ENCODE measurements around the gene ZBTB7B.

The ZBTB7B gene

GRCh38 chr1:155017041-155017945 is 14.7 kb downstream of the ZBTB7B start:
- peak; percentile 83 for DNase-seq

GRCh38 chr1:155017946-155018316 is 15.3 kb downstream of the ZBTB7B start:
- DNase-seq: no peak

DNA sequence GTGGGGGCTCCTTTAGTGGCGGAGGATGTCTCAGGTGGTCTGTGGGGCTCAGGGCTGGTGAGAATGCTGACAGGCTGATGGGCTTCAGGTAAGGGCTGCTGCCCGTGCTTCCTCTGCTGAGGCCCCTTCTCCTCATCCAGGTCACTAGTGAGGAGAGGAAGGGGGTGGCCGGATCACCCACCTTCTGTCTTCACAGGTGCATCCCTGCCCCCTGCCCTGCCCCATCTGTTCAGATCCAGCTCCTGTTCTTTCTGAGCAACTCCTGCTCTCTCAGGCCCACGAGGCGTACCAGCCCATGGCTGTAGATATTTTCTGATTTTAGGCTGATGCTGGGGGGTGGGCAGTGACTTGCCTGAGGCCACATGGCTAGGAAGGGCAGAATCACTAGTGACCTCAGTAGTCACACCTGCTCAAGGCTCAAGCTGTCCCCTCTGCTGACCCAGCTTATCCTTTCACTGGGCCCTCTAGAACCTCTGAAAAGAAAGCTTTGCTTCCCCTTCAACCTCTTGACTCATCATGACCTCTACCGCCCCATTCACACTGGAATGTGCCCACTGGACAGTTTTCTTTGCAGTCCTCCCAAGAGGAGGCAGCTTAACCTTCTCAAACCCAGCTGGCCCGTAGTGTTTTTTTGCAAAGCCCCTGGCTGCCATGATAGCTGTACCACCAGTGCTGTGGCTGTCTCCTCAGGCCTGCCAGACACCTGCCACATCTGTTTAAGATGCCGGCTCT is 16.2 kb downstream of the ZBTB7B start:
- no peak for DNase-seq

GRCh38 chr1:155019377-155020245 is 17.0 kb downstream of the ZBTB7B start:
- no peak for DNase-seq

GRCh38 chr1:155022136-155022926 is 19.7 kb downstream of the ZBTB7B start:
- DNase-seq: no peak

GRCh38 chr1:155022927-155023236 is 20.3 kb downstream of the ZBTB7B start:
- no peak for DNase-seq

- no peak for DNase-seq
Measured at GRCh38 chr1:155023627-155024026, 21.0 kb downstream of the ZBTB7B start.

GRCh38 chr1:155024315-155024714 is 21.7 kb downstream of the ZBTB7B start:
- no peak for DNase-seq

DNA sequence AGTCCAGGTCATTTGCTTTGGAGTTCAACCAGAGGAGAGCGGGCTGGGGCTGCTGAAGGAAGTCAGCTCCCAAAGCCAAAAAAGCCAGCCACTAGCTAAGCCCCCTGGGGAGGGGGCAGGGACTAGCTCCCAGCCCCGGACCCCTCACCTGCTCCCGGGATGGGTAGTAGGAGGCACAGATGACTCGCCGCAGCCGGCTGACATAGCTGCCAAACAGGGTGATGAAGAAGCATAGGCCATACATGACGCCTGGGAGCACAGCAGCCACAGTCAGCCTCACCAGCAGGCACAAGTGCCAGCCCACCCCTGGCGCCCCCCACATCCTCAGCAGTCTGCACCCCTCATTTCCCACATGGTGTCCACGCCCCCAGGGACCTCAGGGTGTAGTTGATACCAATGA is 23.6 kb downstream of the ZBTB7B start:
- no peak for DNase-seq

GRCh38 chr1:155026588-155026987 is 24.0 kb downstream of the ZBTB7B start:
- no peak for DNase-seq

DNA sequence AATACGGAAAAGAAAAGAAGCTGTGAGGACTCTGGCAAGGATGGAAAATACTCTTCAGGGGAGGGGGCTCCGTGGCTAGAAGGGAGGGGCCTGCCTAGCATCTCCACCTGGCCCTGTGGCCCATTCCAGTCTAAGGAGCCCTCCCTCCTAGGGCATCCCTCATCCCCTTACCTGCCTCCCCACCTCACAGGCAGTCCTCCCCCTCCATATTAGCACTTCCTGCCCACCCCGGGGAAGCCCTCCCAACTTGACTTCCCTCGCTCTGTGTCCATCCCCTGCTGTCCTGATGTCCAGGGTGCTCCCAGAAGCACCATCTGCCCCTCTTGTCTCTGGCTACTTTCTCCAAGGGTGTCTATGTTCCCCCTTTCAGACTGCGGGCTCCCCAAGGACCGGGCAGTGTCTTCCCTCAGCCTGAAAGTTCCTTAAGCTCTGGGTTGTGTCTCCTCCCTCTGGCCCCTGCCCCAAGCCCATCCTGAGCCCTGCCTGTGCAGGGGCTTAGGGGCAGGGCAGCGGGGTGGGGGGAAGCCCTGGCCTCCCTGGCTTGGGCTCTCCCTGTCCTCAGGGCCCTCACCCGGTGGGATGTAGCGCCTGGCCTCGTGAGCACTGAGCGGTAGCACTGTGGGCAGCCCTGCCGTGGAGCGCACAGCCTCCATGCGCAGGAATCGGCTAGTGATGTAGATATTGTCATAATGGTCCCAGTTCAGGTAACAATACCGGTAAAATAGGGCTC is 27.1 kb downstream of the ZBTB7B start:
- DNase-seq: no peak

GRCh38 chr1:155030243-155030795 is 27.7 kb downstream of the ZBTB7B start:
- DNase-seq: no peak

- no peak for DNase-seq
Measured at GRCh38 chr1:155030899-155031298, 28.3 kb downstream of the ZBTB7B start.

GRCh38 chr1:155032886-155033285 is 30.3 kb downstream of the ZBTB7B start:
- no peak for DNase-seq

- DNase-seq: no peak
Measured at GRCh38 chr1:155033524-155033923, 30.9 kb downstream of the ZBTB7B start, which contains the start of the genes DCST1 and DCST2. DCST1 (plus strand) TSS chr1:155033824; CDS start chr1:155034037, 213 bp downstream. DCST2 (minus strand) TSS chr1:155033781; CDS start chr1:155033701, 80 bp downstream.

GRCh38 chr1:155034318-155035208 is 32.0 kb downstream of the ZBTB7B start:
- no peak for DNase-seq

DNA sequence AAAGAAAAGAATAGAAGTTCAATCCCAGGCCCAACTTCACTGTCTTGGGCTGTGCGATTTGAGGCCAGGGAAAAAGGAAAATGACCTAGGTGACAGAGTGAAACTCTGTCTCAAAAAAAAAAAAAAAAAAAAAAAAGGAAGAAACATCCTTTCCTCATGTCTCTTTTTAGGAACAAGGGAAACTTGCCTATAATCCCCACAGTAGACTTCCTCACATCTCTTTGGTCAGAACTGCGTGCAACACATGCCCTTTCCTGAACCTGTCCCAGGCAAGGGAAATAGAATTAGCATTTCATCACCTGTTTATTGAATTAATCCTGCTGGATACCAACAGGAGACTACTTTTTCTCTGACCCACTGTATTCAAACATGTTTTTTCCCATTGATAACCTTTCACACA is 33.3 kb downstream of the ZBTB7B start:
- no peak for DNase-seq

- DNase-seq: no peak
Measured at GRCh38 chr1:155037043-155037442, 34.4 kb downstream of the ZBTB7B start.

DNA sequence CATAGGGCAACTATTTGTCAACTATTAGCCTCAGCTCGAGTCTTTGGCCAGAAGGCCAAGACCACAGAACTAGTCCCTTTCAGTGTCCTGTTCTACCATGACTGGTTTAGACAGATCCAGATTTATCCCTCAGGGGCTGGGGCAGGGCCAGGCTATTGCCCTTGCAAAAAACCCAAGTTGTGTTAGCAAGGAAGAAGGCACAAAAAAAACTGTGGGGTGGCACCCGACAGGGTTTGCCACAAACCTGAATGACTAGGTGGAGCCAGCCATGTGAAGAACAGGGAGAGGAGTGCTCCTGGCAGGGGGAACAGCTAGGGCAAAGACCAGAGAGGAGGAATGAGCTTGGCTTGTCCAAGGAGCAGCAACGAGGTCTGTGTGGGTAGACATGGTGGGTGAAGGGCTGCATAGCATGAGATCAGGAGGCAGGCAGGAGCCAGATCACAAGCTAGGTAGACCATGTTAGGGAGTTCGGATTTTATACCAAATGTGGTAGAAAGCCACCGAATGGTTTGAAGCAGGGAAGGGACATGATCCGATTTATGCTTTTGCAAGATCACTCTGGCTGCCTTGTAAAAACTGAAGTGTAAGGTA is 35.3 kb downstream of the ZBTB7B start:
- no peak for DNase-seq

Data from fibroblast of skin of abdomen (primary cell).